ENCODE measurements around the gene INHBA.

DNA sequence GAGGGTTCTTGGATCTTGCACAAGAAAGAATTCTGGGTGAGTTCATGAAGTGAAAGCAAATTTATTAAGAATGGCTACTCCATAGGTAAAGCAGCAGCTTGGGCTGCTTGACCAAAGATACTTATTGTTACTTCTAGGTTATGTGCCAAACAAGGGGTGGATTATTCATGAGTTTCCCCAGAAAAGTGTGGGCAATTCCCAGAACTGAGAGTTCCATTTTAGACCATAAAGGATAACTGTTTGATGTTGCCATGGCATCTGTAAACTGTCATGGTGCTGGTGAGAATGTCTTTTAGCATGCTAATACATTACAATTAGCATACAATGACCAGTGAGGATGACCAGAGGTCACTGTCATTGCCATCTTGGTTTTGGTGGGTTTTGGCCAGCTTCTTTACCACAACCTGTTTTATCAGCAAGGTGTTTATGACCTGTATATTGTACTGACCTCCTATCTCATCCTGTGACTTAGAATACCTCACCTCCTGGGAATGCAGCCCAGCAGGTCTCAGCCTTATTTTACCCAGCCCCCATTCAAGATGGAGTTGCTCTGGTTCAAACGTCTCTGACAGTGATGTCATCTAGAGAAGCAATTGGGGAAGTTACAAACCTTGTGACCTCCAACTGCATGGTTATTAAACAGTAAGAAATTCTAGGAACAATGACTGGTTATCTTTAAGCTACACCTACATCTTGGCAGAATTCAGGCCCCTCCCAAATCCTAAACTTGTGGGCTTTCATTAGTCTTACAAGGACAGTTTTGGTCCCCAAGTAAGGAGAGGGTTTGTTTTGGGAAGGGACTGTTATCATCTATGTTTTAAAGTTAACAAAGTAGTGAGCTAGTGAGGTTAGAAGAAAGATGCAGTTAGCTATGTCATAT lies 48.0 kb upstream of the INHBA start:
- TF ChIP-seq POLR2A (IDR thresholded peaks at IDR 0.05) (no peak), EP300 (IDR thresholded peaks at IDR 0.05) (no peak)
